Kidney epithelial cell (primary cell): ENCODE data around the gene KCNN1. TPM values are rescaled to one million over a fixed set of nuclear protein-coding genes. Genes with fewer than 3 reads are reported as not detected.
"Not testable (repeated sequence)": the region's sequence is repeated elsewhere in the genome, so short reads cannot be mapped to it uniquely, and the experiment has no call there.

Experiments used
- DNase-seq: peaks from one replicate; pipeline ENCODE4 v3.0.0-alpha.2; 2010; ENCODE audit warnings: low read depth
- H3K27me3 ChIP-seq: 2 replicates; pipeline ENCODE4 v1.6.0; 2011; ENCODE audit warnings: low read length; ENCODE audit not compliant: control insufficient read depth, insufficient read depth
- H3K36me3 ChIP-seq: 2 replicates; pipeline ENCODE4 v1.5.1; 2011; ENCODE audit warnings: low read length; ENCODE audit not compliant: control insufficient read depth, insufficient read depth
- H3K4me3 ChIP-seq: 2 replicates; pipeline ENCODE4 v1.5.1; 2011; ENCODE audit warnings: low read depth, mild to moderate bottlenecking, control low read depth, low read length
- total RNA-seq: library from RNA; depleted of rRNA; stranded (reverse); fragments of >200 nt; gene quantifications from 2 replicates; pipeline ENCODE4 v1.2.3, GENCODE V29; 2015
- TF ChIP-seq, protein P1 (sequence below): IDR thresholded peaks from 2 replicates; pipeline ENCODE4 v1.5.1; 2011; ENCODE audit warnings: mild to moderate bottlenecking, moderate library complexity, low read length, control low read depth, inconsistent platforms; ENCODE audit not compliant: insufficient read depth, poor library complexity, severe bottlenecking

Gene KCNN1
- total RNA-seq, 1 donor from 2014 or later: 2.3 TPM

DNA sequence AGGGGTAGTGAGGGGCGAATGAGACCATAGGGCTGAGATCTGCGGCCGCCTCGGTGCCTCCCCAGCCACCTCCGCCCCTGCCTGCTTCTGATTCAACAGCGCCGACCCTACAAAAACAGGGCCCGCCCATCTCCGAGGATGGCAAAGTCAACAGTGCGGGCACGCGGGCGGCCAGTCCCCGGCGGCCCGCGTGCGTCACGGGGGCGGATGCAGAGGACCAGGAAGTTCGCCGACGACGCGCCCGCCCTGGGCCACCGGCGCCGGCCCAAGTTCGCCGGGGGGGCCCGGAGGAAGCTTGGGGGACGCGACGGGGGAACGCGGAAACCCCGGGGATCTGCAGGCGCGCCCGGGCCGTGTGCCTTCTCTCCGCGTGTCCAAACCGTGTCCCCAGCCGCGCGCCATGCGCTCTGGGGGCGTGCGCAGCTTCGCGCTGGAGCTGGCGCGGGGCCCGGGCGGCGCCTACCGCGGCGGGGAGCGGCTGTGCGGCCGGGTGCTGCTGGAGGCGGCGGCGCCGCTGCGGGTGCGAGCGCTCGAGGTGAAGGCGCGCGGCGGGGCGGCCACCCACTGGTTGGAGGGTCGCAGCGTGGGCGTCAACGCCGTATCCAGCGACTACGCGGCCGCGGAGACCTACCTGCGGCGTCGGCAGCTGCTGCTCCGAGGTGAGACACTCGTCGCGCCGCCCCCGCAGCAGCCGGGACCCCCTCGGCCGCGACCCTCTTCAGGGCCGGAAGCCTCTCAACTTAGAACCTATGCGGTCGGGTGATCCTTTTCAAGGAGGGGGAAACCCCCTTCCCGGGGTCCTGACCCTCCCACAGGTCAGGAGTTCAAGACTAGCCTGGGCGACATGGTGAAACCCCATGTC, 34.2 kb downstream of the KCNN1 start:
- H3K27me3 ChIP-seq: peaks cover 2% of the 10 kb centered on the region
- H3K4me3 ChIP-seq: peak overlapping the region; percentile 63
- TF ChIP-seq, protein P1, sequence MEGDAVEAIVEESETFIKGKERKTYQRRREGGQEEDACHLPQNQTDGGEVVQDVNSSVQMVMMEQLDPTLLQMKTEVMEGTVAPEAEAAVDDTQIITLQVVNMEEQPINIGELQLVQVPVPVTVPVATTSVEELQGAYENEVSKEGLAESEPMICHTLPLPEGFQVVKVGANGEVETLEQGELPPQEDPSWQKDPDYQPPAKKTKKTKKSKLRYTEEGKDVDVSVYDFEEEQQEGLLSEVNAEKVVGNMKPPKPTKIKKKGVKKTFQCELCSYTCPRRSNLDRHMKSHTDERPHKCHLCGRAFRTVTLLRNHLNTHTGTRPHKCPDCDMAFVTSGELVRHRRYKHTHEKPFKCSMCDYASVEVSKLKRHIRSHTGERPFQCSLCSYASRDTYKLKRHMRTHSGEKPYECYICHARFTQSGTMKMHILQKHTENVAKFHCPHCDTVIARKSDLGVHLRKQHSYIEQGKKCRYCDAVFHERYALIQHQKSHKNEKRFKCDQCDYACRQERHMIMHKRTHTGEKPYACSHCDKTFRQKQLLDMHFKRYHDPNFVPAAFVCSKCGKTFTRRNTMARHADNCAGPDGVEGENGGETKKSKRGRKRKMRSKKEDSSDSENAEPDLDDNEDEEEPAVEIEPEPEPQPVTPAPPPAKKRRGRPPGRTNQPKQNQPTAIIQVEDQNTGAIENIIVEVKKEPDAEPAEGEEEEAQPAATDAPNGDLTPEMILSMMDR: no peak
- H3K36me3 ChIP-seq: no peaks in the 10 kb centered on the region
- no peak for DNase-seq

DNA sequence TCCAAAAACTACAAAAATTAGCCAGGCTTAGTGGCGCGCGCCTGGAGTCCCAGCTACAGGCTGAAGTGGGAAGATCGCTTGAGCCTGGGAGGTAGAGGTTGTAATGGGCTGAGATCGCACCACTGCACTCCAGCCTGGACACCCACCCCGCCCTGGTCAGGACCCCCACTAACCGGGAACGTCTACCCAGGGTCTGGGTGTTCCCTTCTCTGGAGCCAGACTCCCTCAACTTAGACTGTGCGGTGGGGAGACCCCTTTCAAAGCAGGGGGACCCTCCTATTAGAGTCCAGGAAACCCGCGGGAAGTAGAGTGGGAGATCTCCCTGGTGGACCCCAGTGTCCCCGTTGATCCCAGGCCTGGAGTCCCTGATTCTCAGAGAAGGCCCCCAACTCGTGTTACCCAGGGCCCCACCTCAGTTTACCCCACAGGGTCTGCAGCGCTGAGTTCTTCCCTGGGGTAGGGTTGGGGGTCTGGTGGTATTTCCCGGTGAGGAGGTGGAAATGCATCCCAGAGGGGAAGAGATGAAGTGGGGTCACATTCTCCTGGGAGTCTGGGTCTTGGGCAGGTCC, 35.0 kb downstream of the KCNN1 start:
- no peak for DNase-seq
- H3K27me3 ChIP-seq: no peaks in the 10 kb centered on the region
- H3K4me3 ChIP-seq: peak overlapping the region; percentile 63
- TF ChIP-seq, protein P1: no peak
- no peaks in the 10 kb centered on the region for H3K36me3 ChIP-seq

DNA sequence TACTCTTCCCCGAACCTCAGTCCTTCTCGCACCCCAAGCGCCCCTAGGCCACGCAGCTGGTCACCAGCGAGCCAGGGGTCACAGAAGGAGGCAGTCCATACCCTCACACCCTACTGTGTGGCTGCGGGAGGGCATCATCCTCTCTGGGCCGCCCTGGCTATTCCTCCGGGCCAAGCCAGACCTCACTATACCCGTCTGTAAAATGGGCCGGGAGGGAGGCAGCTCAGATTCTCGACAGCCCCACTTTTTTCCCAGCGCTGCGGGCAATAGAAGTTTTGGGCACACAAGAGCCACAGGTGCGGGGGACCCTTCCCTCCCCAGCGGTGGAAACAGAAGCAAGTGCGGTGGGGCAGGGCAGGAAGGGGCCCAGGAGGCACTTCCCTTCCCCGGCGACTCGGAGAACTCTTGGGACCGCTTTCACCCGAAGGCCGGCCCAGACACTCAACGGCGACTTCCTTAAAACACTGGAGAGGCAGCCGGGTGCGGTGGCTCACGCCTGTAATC, 35.5 kb downstream of the KCNN1 start:
- TF ChIP-seq, protein P1: no peak

DNA sequence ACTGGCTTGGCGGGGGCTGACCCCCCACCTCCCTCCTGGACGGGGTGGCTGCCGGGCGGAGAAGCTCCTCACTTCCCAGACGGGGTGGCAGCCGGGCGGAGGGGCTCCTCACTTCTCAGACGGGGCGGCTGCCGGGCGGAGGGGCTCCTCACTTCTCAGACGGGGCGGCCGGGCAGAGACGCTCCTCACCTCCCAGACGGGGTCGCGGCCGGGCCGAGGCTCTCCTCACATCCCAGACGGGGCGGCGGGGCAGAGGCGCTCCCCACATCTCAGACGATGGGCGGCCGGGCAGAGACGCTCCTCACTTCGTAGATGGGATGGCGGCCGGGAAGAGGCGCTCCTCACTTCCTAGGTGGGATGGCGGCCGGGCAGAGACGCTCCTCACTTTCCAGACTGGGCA, 38.8 kb downstream of the KCNN1 start:
- not testable (repeated sequence) for H3K36me3 ChIP-seq, DNase-seq, H3K27me3 ChIP-seq, H3K4me3 ChIP-seq

More for the DNA sequence above, 35.5 kb downstream of the KCNN1 start:
- Histone ChIP-seq H3K4me3 (no peak overlapping the region), H3K27me3 (no peaks in the 10 kb centered on the region), H3K36me3 (no peaks in the 10 kb centered on the region)
- no peak for DNase-seq

DNA sequence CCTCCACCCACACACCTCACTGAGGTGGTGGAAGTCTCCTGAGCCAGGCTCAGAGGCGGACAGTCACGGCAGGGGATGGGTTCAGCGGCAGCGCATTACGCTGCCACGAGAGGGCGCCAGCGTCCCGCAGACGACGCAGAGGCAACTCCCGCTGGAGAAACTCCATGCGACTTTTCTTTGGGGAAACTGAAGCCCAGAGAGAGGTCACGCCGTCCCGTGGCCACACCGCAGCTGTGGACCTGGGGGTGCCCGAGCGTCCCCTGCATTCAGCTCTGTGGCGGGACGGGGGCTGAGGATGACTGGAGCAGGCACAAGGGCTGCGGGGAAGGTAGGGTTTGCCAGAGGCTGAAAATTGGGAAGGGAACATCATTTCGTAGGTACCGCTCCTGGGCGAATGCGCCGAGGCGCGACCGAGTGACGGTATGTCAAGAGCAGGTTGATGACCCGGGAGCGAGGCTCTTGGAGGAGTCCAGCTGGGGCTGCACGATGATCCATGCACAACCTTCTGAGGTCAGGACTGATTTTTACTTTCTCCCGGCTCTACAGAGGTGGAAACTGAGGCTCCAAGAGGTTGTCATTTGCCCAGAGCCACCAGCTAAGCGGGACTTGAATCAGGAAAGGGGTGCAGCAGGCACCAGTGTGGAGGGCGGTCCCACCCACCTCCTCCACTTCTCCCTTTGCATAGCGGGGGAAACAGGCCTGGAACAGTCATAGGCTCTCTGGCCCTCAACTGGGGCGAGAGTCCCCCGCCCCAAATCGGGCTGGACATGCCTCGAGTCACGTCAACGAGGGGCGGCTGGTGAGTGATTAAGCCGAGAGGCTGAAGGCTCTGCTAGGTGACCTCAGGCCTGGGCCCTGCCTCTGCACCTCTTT, 40.4 kb downstream of the KCNN1 start:
- Histone ChIP-seq H3K27me3 (no peaks in the 10 kb centered on the region), H3K36me3 (no peaks in the 10 kb centered on the region), H3K4me3 (peak overlapping the region; percentile 30)
- no peak for DNase-seq
- TF ChIP-seq, protein P1: peak; percentile 92
